GM18520 (cell line): ENCODE data around the gene DNAH9.

Experiments used
- ATAC-seq: cut with Tn5 transposase; IDR thresholded peaks from one replicate; pipeline ENCODE4 v1.9.1; 2021; ENCODE audit not compliant: unreplicated experiment

The DNAH9 gene

GRCh38 chr17:11608396-11608795 lies 10.1 kb downstream of the DNAH9 start:
- no peak for ATAC-seq

- ATAC-seq: no peak
Observed at GRCh38 chr17:11610999-11611566, 12.8 kb downstream of the DNAH9 start.

- no peak for ATAC-seq
Observed at GRCh38 chr17:11612956-11613355, 14.7 kb downstream of the DNAH9 start.

GRCh38 chr17:11618861-11619566 lies 20.7 kb downstream of the DNAH9 start:
- no peak for ATAC-seq

- ATAC-seq: no peak
Observed at GRCh38 chr17:11622492-11622891, 24.2 kb downstream of the DNAH9 start.

GRCh38 chr17:11624976-11625375 lies 26.7 kb downstream of the DNAH9 start:
- no peak for ATAC-seq

GRCh38 chr17:11625878-11626277 lies 27.6 kb downstream of the DNAH9 start:
- ATAC-seq: no peak

- ATAC-seq: no peak
Observed at GRCh38 chr17:11627301-11627940, 29.2 kb downstream of the DNAH9 start.

GRCh38 chr17:11628374-11628773 lies 30.1 kb downstream of the DNAH9 start:
- ATAC-seq: no peak

GRCh38 chr17:11628831-11629230 lies 30.6 kb downstream of the DNAH9 start:
- no peak for ATAC-seq

- no peak for ATAC-seq
Observed at GRCh38 chr17:11636771-11637170, 38.5 kb downstream of the DNAH9 start.

- no peak for ATAC-seq
Observed at GRCh38 chr17:11637796-11638195, 39.5 kb downstream of the DNAH9 start.

GRCh38 chr17:11638700-11639265 lies 40.5 kb downstream of the DNAH9 start:
- ATAC-seq: no peak

GRCh38 chr17:11639736-11640462 lies 41.6 kb downstream of the DNAH9 start:
- no peak for ATAC-seq

GRCh38 chr17:11640463-11640814 lies 42.2 kb downstream of the DNAH9 start:
- no peak for ATAC-seq

GRCh38 chr17:11641521-11642275 lies 43.4 kb downstream of the DNAH9 start:
- ATAC-seq: no peak

GRCh38 chr17:11642655-11643054 lies 44.4 kb downstream of the DNAH9 start:
- ATAC-seq: no peak

GRCh38 chr17:11643851-11644250 lies 45.6 kb downstream of the DNAH9 start:
- no peak for ATAC-seq

GRCh38 chr17:11644265-11645212 lies 46.3 kb downstream of the DNAH9 start:
- ATAC-seq: no peak

- no peak for ATAC-seq
Observed at GRCh38 chr17:11645426-11645825, 47.2 kb downstream of the DNAH9 start.
